OCI-M2 (cell line): Measurements from ENCODE around the gene P4HA2.
A peak's percentile ranks its signal among the peaks of the same experiment; 100 is the strongest.

Source experiments
- DNase-seq: peaks from one replicate; lab custom pipeline; 2025; ENCODE audit not compliant: unreplicated experiment; lab: John Stamatoyannopoulos, UW

Gene P4HA2

GRCh38 chr5:132204371-132205135, 23.1 kb downstream of the P4HA2 start:
- DNase-seq = no peak

- no peak for DNase-seq
Observed at GRCh38 chr5:132203916-132204315, 23.7 kb downstream of the P4HA2 start.

GRCh38 chr5:132203464-132203818, 24.2 kb downstream of the P4HA2 start:
- DNase-seq = no peak

- DNase-seq = no peak
Observed at GRCh38 chr5:132202711-132203463, 24.8 kb downstream of the P4HA2 start.

GRCh38 chr5:132199116-132199680, 28.5 kb downstream of the P4HA2 start:
- DNase-seq = no peak

GRCh38 chr5:132198571-132198970, 29.1 kb downstream of the P4HA2 start:
- no peak for DNase-seq

GRCh38 chr5:132195727-132196126, 31.9 kb downstream of the P4HA2 start:
- DNase-seq = no peak

GRCh38 chr5:132193165-132193694, 34.4 kb downstream of the P4HA2 start:
- DNase-seq = no peak

- peak; percentile 9 for DNase-seq
Observed at GRCh38 chr5:132190161-132190817, 37.4 kb downstream of the P4HA2 start.

GRCh38 chr5:132184588-132184987, 43.1 kb downstream of the P4HA2 start:
- no peak for DNase-seq

- DNase-seq = no peak
Observed at GRCh38 chr5:132183723-132184122, 43.9 kb downstream of the P4HA2 start.

GRCh38 chr5:132182359-132183040, 45.2 kb downstream of the P4HA2 start:
- no peak for DNase-seq

GRCh38 chr5:132181011-132181629, 46.5 kb downstream of the P4HA2 start:
- no peak for DNase-seq

- no peak for DNase-seq
Observed at GRCh38 chr5:132180134-132180745, 47.4 kb downstream of the P4HA2 start.

- DNase-seq = no peak
Observed at GRCh38 chr5:132179405-132179804, 48.2 kb downstream of the P4HA2 start.

- no peak for DNase-seq
Observed at GRCh38 chr5:132177691-132178149, 49.9 kb downstream of the P4HA2 start.

GRCh38 chr5:132176987-132177386, 50.7 kb downstream of the P4HA2 start:
- DNase-seq = peak; percentile 6

GRCh38 chr5:132176521-132176945, 51.1 kb downstream of the P4HA2 start:
- no peak for DNase-seq

GRCh38 chr5:132162945-132163344, 64.7 kb downstream of the P4HA2 start:
- no peak for DNase-seq
